ENCODE measurements around the gene EHMT1.

DNA sequence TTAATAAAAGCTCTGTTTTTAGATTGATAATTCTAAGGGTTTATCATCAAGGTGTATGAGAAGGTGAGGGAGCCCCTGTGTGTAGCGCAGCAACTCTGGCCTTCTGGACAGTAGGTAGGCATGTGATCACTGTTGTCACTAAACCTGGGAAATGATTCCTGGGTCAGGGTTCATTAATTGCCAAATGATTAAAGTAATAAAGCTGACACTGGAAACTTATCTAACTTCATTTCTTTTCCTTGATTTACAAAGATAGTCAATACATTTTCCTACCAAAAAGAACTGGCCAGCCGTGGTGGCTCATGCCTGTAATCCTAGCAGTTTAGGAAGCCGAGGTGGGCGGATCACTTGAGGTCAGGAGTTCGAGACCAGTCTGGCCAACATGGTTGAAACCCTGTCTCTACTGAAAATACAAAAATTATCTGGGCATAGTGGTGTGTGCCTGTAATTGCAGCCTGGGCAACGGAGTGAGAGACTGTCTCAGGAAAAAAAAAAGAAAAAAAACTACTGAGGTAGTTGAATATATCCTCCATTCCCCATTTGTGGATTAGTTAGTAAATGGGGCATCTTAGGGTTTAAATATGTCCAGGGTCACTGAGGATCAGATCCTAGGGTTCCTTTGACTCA, 2.4 kb downstream of the EHMT1 start:
- TF ChIP-seq, protein P1, sequence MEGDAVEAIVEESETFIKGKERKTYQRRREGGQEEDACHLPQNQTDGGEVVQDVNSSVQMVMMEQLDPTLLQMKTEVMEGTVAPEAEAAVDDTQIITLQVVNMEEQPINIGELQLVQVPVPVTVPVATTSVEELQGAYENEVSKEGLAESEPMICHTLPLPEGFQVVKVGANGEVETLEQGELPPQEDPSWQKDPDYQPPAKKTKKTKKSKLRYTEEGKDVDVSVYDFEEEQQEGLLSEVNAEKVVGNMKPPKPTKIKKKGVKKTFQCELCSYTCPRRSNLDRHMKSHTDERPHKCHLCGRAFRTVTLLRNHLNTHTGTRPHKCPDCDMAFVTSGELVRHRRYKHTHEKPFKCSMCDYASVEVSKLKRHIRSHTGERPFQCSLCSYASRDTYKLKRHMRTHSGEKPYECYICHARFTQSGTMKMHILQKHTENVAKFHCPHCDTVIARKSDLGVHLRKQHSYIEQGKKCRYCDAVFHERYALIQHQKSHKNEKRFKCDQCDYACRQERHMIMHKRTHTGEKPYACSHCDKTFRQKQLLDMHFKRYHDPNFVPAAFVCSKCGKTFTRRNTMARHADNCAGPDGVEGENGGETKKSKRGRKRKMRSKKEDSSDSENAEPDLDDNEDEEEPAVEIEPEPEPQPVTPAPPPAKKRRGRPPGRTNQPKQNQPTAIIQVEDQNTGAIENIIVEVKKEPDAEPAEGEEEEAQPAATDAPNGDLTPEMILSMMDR (IDR thresholded peaks at IDR 0.05; ENCODE audit: insufficient read depth, low read length, poor library complexity, severe bottlenecking), result peak; percentile 23
- no peak for TF ChIP-seq EZH2phosphoT487 (conservative IDR thresholded peaks at IDR 0.05; ENCODE audit: low read length)

All from SU-DHL-6 (cell line).